Measurements from ENCODE around the gene IRX5. TPM values are rescaled to one million over a fixed set of nuclear protein-coding genes. Genes with fewer than 3 reads are reported as not detected.

Gene IRX5
- total RNA-seq, 5 donors from 2014 or later (not counting 1 experiment from before 2014, with no cell fraction given): not detected

GRCh38 chr16:54921206-54921824 lies 9.3 kb upstream of the IRX5 start:
- DNase-seq: no peak
- Histone ChIP-seq H3K4me1 (ENCODE audit: control insufficient read depth in 1 of 2, extremely low read depth in 1 of 2, insufficient read depth in 2 of 2, low read length in 2 of 2) (no peaks in the 10 kb centered on the region), H3K27me3 (replicated peaks in 1 of 2; ENCODE audit: control insufficient read depth in 2 of 2, extremely low read depth in 1 of 2, insufficient read depth in 2 of 2, low read length in 1 of 2) (peaks cover 0 to 5% of the 10 kb centered on the region in 2 experiments), H3K4me3 (ENCODE audit: control insufficient read depth in 1 of 2, extremely low read depth in 1 of 2, low read length in 1 of 2) (no peak overlapping the region), H3K36me3 (ENCODE audit: control insufficient read depth in 2 of 2, extremely low read depth in 1 of 2, insufficient read depth in 1 of 2, low read length in 1 of 2) (no peaks in the 10 kb centered on the region), H3K9me3 (no peaks in the 10 kb centered on the region), H3K27ac (ENCODE audit: low read length) (no peak overlapping the region)
- H3K4me1 Mint-ChIP-seq: no peaks in the 10 kb centered on the region
- H3K36me3 Mint-ChIP-seq: no peaks in the 10 kb centered on the region
- peaks cover 0 to 5% (median 0%) of the 10 kb centered on the region in 3 donors for H3K9me3 Mint-ChIP-seq
- H3K4me3 Mint-ChIP-seq: no peak overlapping the region
- no CpG with 5 or more reads among the region's 3 CpGs for WGBS (ENCODE audit: insufficient coverage)
- H3K27me3 Mint-ChIP-seq: peaks cover 36 to 41% of the 10 kb centered on the region in 2 donors
- H3K27ac Mint-ChIP-seq: no peak overlapping the region
- no peak for ATAC-seq (replicated peaks in 1 of 4)
- ChIA-PET CTCF (interaction anchor here in 1 of 2 donors (0.6 kb wide), 1 partner anchor 1679 kb away, joined by 3 read pairs; no protein-coding TSS in a partner anchor), POLR2A (no interaction called here)

GRCh38 chr16:54923055-54923473 lies 7.6 kb upstream of the IRX5 start:
- peaks cover 3% of the 10 kb centered on the region in 2 experiments for H3K27me3 ChIP-seq (replicated peaks in 1 of 2; ENCODE audit: control insufficient read depth in 2 of 2, extremely low read depth in 1 of 2, insufficient read depth in 2 of 2, low read length in 1 of 2)

GRCh38 chr16:54923988-54924387 lies 6.7 kb upstream of the IRX5 start:
- ChIA-PET CTCF (no interaction called here), POLR2A (no interaction called here)
- Mint-ChIP-seq H3K27ac (no peak overlapping the region), H3K27me3 (peaks cover 47 to 51% of the 10 kb centered on the region in 2 donors), H3K9me3 (peaks cover 0 to 12% (median 3%) of the 10 kb centered on the region in 3 donors), H3K36me3 (peaks cover 3% of the 10 kb centered on the region), H3K4me1 (peaks cover 8 to 15% (median 13%) of the 10 kb centered on the region in 3 donors), H3K4me3 (no peak overlapping the region)
- DNase-seq (no peak), ATAC-seq (replicated peaks in 1 of 4) (no peak)
- Histone ChIP-seq H3K4me3 (ENCODE audit: control insufficient read depth in 1 of 2, extremely low read depth in 1 of 2, low read length in 1 of 2) (no peak overlapping the region), H3K27ac (ENCODE audit: low read length) (no peak overlapping the region), H3K4me1 (ENCODE audit: control insufficient read depth in 1 of 2, extremely low read depth in 1 of 2, insufficient read depth in 2 of 2, low read length in 2 of 2) (peaks cover 4 to 8% of the 10 kb centered on the region in 2 experiments), H3K27me3 (replicated peaks in 1 of 2; ENCODE audit: control insufficient read depth in 2 of 2, extremely low read depth in 1 of 2, insufficient read depth in 2 of 2, low read length in 1 of 2) (peaks cover 3 to 5% of the 10 kb centered on the region in 2 experiments), H3K9me3 (no peaks in the 10 kb centered on the region), H3K36me3 (ENCODE audit: control insufficient read depth in 2 of 2, extremely low read depth in 1 of 2, insufficient read depth in 1 of 2, low read length in 1 of 2) (no peaks in the 10 kb centered on the region)
- WGBS (ENCODE audit: insufficient coverage): no CpG with 5 or more reads among the region's 2 CpGs

More at GRCh38 chr16:54923055-54923473, 7.6 kb upstream of the IRX5 start:
- H3K36me3 Mint-ChIP-seq: peaks cover 3% of the 10 kb centered on the region
- POLR2A ChIA-PET: no interaction called here
- CTCF ChIA-PET: interaction anchor here in 1 of 2 donors (0.8 kb wide), 1 partner anchor 1142 kb away, joined by 3 read pairs; no protein-coding TSS in a partner anchor
- H3K27me3 Mint-ChIP-seq: peaks cover 49 to 53% of the 10 kb centered on the region in 2 donors
- ATAC-seq (replicated peaks in 1 of 4) (no peak), DNase-seq (no peak)
- H3K9me3 ChIP-seq: no peaks in the 10 kb centered on the region
- H3K9me3 Mint-ChIP-seq: peaks cover 0 to 12% (median 3%) of the 10 kb centered on the region in 3 donors
- H3K4me3 ChIP-seq (ENCODE audit: control insufficient read depth in 1 of 2, extremely low read depth in 1 of 2, low read length in 1 of 2): no peak overlapping the region
- H3K36me3 ChIP-seq (ENCODE audit: control insufficient read depth in 2 of 2, extremely low read depth in 1 of 2, insufficient read depth in 1 of 2, low read length in 1 of 2): no peaks in the 10 kb centered on the region
- H3K27ac Mint-ChIP-seq: no peak overlapping the region
- H3K27ac ChIP-seq (ENCODE audit: low read length): no peak overlapping the region
- no peak overlapping the region for H3K4me3 Mint-ChIP-seq
- peaks cover 8 to 11% (median 10%) of the 10 kb centered on the region in 3 donors for H3K4me1 Mint-ChIP-seq
- WGBS (ENCODE audit: insufficient coverage): 38% methylated on average over 1 of the region's 4 CpGs
- peaks cover 4% of the 10 kb centered on the region in 2 experiments for H3K4me1 ChIP-seq (ENCODE audit: control insufficient read depth in 1 of 2, extremely low read depth in 1 of 2, insufficient read depth in 2 of 2, low read length in 2 of 2)

GRCh38 chr16:54926166-54926838 lies 4.4 kb upstream of the IRX5 start:
- H3K9me3 Mint-ChIP-seq: peaks cover 0 to 12% (median 3%) of the 10 kb centered on the region in 3 donors
- H3K4me1 ChIP-seq (ENCODE audit: control insufficient read depth in 1 of 2, extremely low read depth in 1 of 2, insufficient read depth in 2 of 2, low read length in 2 of 2): peaks cover 13 to 28% of the 10 kb centered on the region in 2 experiments
- POLR2A ChIA-PET: no interaction called here
- peaks cover 3 to 26% of the 10 kb centered on the region in 2 experiments for H3K27me3 ChIP-seq (replicated peaks in 1 of 2; ENCODE audit: control insufficient read depth in 2 of 2, extremely low read depth in 1 of 2, insufficient read depth in 2 of 2, low read length in 1 of 2)
- WGBS (ENCODE audit: insufficient coverage): no CpG with 5 or more reads among the region's 4 CpGs
- no peaks in the 10 kb centered on the region for H3K9me3 ChIP-seq
- H3K27ac ChIP-seq (ENCODE audit: low read length): no peak overlapping the region
- no peak overlapping the region for H3K4me3 ChIP-seq (ENCODE audit: control insufficient read depth in 1 of 2, extremely low read depth in 1 of 2, low read length in 1 of 2)
- CTCF ChIA-PET: no interaction called here
- H3K36me3 Mint-ChIP-seq: peaks cover 3% of the 10 kb centered on the region
- peaks cover 50 to 59% of the 10 kb centered on the region in 2 donors for H3K27me3 Mint-ChIP-seq
- DNase-seq (no peak), ATAC-seq (replicated peaks in 1 of 4) (no peak)
- H3K27ac Mint-ChIP-seq: no peak overlapping the region
- no peaks in the 10 kb centered on the region for H3K36me3 ChIP-seq (ENCODE audit: control insufficient read depth in 2 of 2, extremely low read depth in 1 of 2, insufficient read depth in 1 of 2, low read length in 1 of 2)
- H3K4me3 Mint-ChIP-seq: no peak overlapping the region
- peaks cover 24 to 29% (median 28%) of the 10 kb centered on the region in 3 donors for H3K4me1 Mint-ChIP-seq

GRCh38 chr16:54927125-54928015 lies 3.3 kb upstream of the IRX5 start:
- Histone ChIP-seq H3K27me3 (replicated peaks in 1 of 2; ENCODE audit: control insufficient read depth in 2 of 2, extremely low read depth in 1 of 2, insufficient read depth in 2 of 2, low read length in 1 of 2) (peaks cover 3 to 36% of the 10 kb centered on the region in 2 experiments), H3K36me3 (ENCODE audit: control insufficient read depth in 2 of 2, extremely low read depth in 1 of 2, insufficient read depth in 1 of 2, low read length in 1 of 2) (no peaks in the 10 kb centered on the region), H3K27ac (ENCODE audit: low read length) (no peak overlapping the region), H3K4me1 (ENCODE audit: control insufficient read depth in 1 of 2, extremely low read depth in 1 of 2, insufficient read depth in 2 of 2, low read length in 2 of 2) (peaks cover 16 to 39% of the 10 kb centered on the region in 2 experiments), H3K9me3 (no peaks in the 10 kb centered on the region), H3K4me3 (ENCODE audit: control insufficient read depth in 1 of 2, extremely low read depth in 1 of 2, low read length in 1 of 2) (peak overlapping the region in 1 of 2 donors; percentile 68)
- ATAC-seq (replicated peaks in 1 of 4) (no peak), DNase-seq (no peak)
- Mint-ChIP-seq H3K4me1 (peaks cover 29 to 35% (median 30%) of the 10 kb centered on the region in 3 donors), H3K9me3 (peaks cover 0 to 12% (median 3%) of the 10 kb centered on the region in 3 donors), H3K27me3 (peaks cover 48 to 63% of the 10 kb centered on the region in 2 donors), H3K36me3 (peaks cover 3% of the 10 kb centered on the region), H3K4me3 (peak overlapping the region; percentile 71 to 85 (median 83)), H3K27ac (no peak overlapping the region)
- ChIA-PET CTCF (no interaction called here), POLR2A (no interaction called here)
- WGBS (ENCODE audit: insufficient coverage): 0% methylated on average over 1 of the region's 13 CpGs

GRCh38 chr16:54928016-54928356 lies 2.7 kb upstream of the IRX5 start:
- H3K27me3 ChIP-seq (replicated peaks in 1 of 2; ENCODE audit: control insufficient read depth in 2 of 2, extremely low read depth in 1 of 2, insufficient read depth in 2 of 2, low read length in 1 of 2): peaks cover 3 to 42% of the 10 kb centered on the region in 2 experiments
- Mint-ChIP-seq H3K27ac (no peak overlapping the region), H3K9me3 (peaks cover 0 to 12% (median 3%) of the 10 kb centered on the region in 3 donors), H3K4me1 (peaks cover 32 to 35% (median 33%) of the 10 kb centered on the region in 3 donors), H3K4me3 (peak overlapping the region; percentile 71 to 85 (median 83)), H3K27me3 (peaks cover 50 to 63% of the 10 kb centered on the region in 2 donors), H3K36me3 (peaks cover 3% of the 10 kb centered on the region)
- no peaks in the 10 kb centered on the region for H3K9me3 ChIP-seq
- no peak for ATAC-seq (replicated peaks in 1 of 4)
- CTCF ChIA-PET: no interaction called here
- no peak for DNase-seq
- peak overlapping the region in 1 of 2 donors; percentile 68 for H3K4me3 ChIP-seq (ENCODE audit: control insufficient read depth in 1 of 2, extremely low read depth in 1 of 2, low read length in 1 of 2)
- no peaks in the 10 kb centered on the region for H3K36me3 ChIP-seq (ENCODE audit: control insufficient read depth in 2 of 2, extremely low read depth in 1 of 2, insufficient read depth in 1 of 2, low read length in 1 of 2)
- POLR2A ChIA-PET: no interaction called here
- WGBS (ENCODE audit: insufficient coverage): 7% methylated on average over 6 of the region's 13 CpGs
- H3K4me1 ChIP-seq (ENCODE audit: control insufficient read depth in 1 of 2, extremely low read depth in 1 of 2, insufficient read depth in 2 of 2, low read length in 2 of 2): peaks cover 17 to 45% of the 10 kb centered on the region in 2 experiments
- H3K27ac ChIP-seq (ENCODE audit: low read length): no peak overlapping the region

Data from T-cell (primary cell).